H1 (cell line): ENCODE results near the gene SVIL. TPM values are rescaled to one million over a fixed set of nuclear protein-coding genes. Genes with fewer than 3 reads are reported as not detected.

Experiments
- CTCF ChIA-PET: fragments of 300-600 bp; sonication (Branson Sonifier 250); formaldehyde crosslinking; loops from one replicate; lab custom pipeline; 2021; ENCODE audit not compliant: partially characterized antibody; lab: Charles Lee
- POLR2A ChIA-PET: fragments of 300-600 bp; sonication (Branson Sonifier 250); formaldehyde crosslinking; loops from one replicate; lab custom pipeline; 2021; ENCODE audit warnings: inconsistent platforms; ENCODE audit not compliant: partially characterized antibody; lab: Charles Lee
- DNase-seq, 2 experiments: peaks; one replicate each; pipeline versions ENCODE4 v3.0.0 to v3.0.0-alpha.2; 2010 to 2022; ENCODE audit warnings: low spot score in 2 of 2, low read depth in 1 of 2, mixed read lengths in 1 of 2
- FAIRE-seq: peaks from 2 replicates; lab custom pipeline; 2011; peaks lifted over from hg19 to GRCh38; lab: Jason Lieb, UNC
- H2AFZ ChIP-seq: 2 replicates; pipeline ENCODE4 v1.8.1; 2012; ENCODE audit warnings: low read length, inconsistent platforms
- H2AK5ac ChIP-seq: 2 replicates; pipeline ENCODE4 v1.6.1; 2013; ENCODE audit warnings: low read depth, low read length
- H2BK120ac ChIP-seq: replicated peaks from 2 replicates; pipeline ENCODE3; 2013; ENCODE audit warnings: low read depth, low read length, inconsistent platforms
- H2BK12ac ChIP-seq: 2 replicates; pipeline ENCODE4 v1.6.1; 2013; ENCODE audit warnings: low read depth, low read length
- H2BK15ac ChIP-seq: 2 replicates; pipeline ENCODE4 v1.6.1; 2013; ENCODE audit warnings: low read length
- H2BK20ac ChIP-seq: 2 replicates; pipeline ENCODE4 v1.6.1; 2013; ENCODE audit warnings: low read length
- H2BK5ac ChIP-seq: 2 replicates; pipeline ENCODE4 v1.6.1; 2013; ENCODE audit warnings: low read depth, low read length
- H3K14ac ChIP-seq: 2 replicates; pipeline ENCODE4 v1.6.1; 2013; ENCODE audit warnings: inconsistent platforms; ENCODE audit not compliant: insufficient read length
- H3K18ac ChIP-seq: 2 replicates; pipeline ENCODE4 v1.6.1; 2013; ENCODE audit warnings: low read length; ENCODE audit errors: extremely low read depth
- H3K23ac ChIP-seq: 2 replicates; pipeline ENCODE4 v1.6.1; 2013; ENCODE audit warnings: inconsistent platforms; ENCODE audit not compliant: insufficient read length
- H3K23me2 ChIP-seq: 2 replicates; pipeline ENCODE4 v1.6.1; 2013; ENCODE audit warnings: low read depth, low read length
- H3K27ac ChIP-seq: 2 replicates; pipeline ENCODE4 v1.6.1; 2011; ENCODE audit warnings: low read depth, low read length, inconsistent platforms
- H3K27me3 ChIP-seq, 4 experiments: replicated peaks in 1 of 4; 1 replicate in 1 of 4; 2 replicates in 3 of 4; pipeline versions ENCODE4 v1.6.1 to v1.8.1; 2011 to 2013; ENCODE audit warnings: low read length in 3 of 4, mild to moderate bottlenecking in 3 of 4, inconsistent platforms in 2 of 4, mixed read lengths in 2 of 4, moderate library complexity in 1 of 4; ENCODE audit not compliant: control insufficient read depth in 3 of 4, insufficient read depth in 3 of 4; ENCODE audit errors: extremely low read depth in 1 of 4
- H3K36me3 ChIP-seq, 4 experiments: 2 replicates each; pipeline versions ENCODE4 v1.6.1 to v1.8.1; 2011 to 2013; ENCODE audit warnings: mild to moderate bottlenecking in 4 of 4, low read length in 3 of 4, moderate library complexity in 2 of 4, control low read depth in 1 of 4, inconsistent platforms in 1 of 4; ENCODE audit not compliant: insufficient read depth in 4 of 4, control insufficient read depth in 2 of 4
- H3K4ac ChIP-seq: replicated peaks from 2 replicates; pipeline ENCODE3; 2013; ENCODE audit warnings: low read length, low read depth, mixed read lengths, inconsistent platforms; ENCODE audit not compliant: insufficient read length
- H3K4me1 ChIP-seq, 4 experiments: replicated peaks in 1 of 4; 1 replicate in 1 of 4; 2 replicates in 3 of 4; pipeline versions ENCODE4 v1.6.1 to v1.8.1; 2011 to 2013; ENCODE audit warnings: low read length in 3 of 4, inconsistent platforms in 2 of 4, mixed read lengths in 1 of 4; ENCODE audit not compliant: insufficient read depth in 4 of 4, control insufficient read depth in 3 of 4
- H3K4me2 ChIP-seq, 2 experiments: 2 replicates each; pipeline versions ENCODE4 v1.6.1 to v1.8.1; 2011 to 2013; ENCODE audit warnings: low read depth in 2 of 2, low read length in 2 of 2, control low read depth in 1 of 2, inconsistent platforms in 1 of 2, mild to moderate bottlenecking in 1 of 2; ENCODE audit not compliant: insufficient read depth in 1 of 2
- H3K4me3 ChIP-seq, 4 experiments: fragments of 200-600, 300-600 bp in 1 of 4; sonication (generic), shearing (Covaris generic), sonication (Bioruptor Twin) in 1 of 4; 2 replicates each; pipeline versions ENCODE4 v1.5.1 to v1.8.1; 2011 to 2016; ENCODE audit warnings: low read length in 4 of 4, low read depth in 3 of 4, control low read depth in 2 of 4, inconsistent platforms in 2 of 4, mild to moderate bottlenecking in 2 of 4, mixed read lengths in 1 of 4, moderate library complexity in 1 of 4; ENCODE audit not compliant: insufficient read depth in 2 of 4; ENCODE audit errors: extremely low read depth in 1 of 4
- H3K56ac ChIP-seq: replicated peaks from 2 replicates; pipeline ENCODE3; 2013; ENCODE audit warnings: low read depth, mild to moderate bottlenecking, mixed read lengths, low read length, inconsistent platforms; ENCODE audit not compliant: insufficient read length
- H3K79me1 ChIP-seq: 2 replicates; pipeline ENCODE4 v1.6.1; 2013; ENCODE audit warnings: low read depth, low read length, control low read depth
- H3K79me2 ChIP-seq, 2 experiments: 2 replicates each; pipeline versions ENCODE4 v1.6.1 to v1.8.1; 2012 to 2013; ENCODE audit warnings: low read length in 2 of 2, mild to moderate bottlenecking in 2 of 2, inconsistent platforms in 1 of 2; ENCODE audit not compliant: insufficient read depth in 2 of 2, control insufficient read depth in 1 of 2
- H3K9ac ChIP-seq, 4 experiments: replicated peaks in 1 of 4; 1 replicate in 1 of 4; 2 replicates in 3 of 4; pipeline versions ENCODE4 v1.6.1 to v1.8.1; 2011 to 2013; ENCODE audit warnings: low read depth in 3 of 4, low read length in 3 of 4, control low read depth in 2 of 4, mild to moderate bottlenecking in 2 of 4, moderate library complexity in 2 of 4, inconsistent platforms in 1 of 4; ENCODE audit errors: extremely low read depth in 1 of 4
- H3K9me3 ChIP-seq, 2 experiments: 2 replicates each; pipeline versions ENCODE4 v1.6.1 to v1.8.1; 2012 to 2013; ENCODE audit warnings: mild to moderate bottlenecking in 2 of 2, moderate library complexity in 2 of 2, control low read depth in 1 of 2, inconsistent platforms in 1 of 2, low read depth in 1 of 2, low read length in 1 of 2, mixed read lengths in 1 of 2; ENCODE audit not compliant: insufficient read depth in 2 of 2
- H4K20me1 ChIP-seq, 2 experiments: replicated peaks in 1 of 2; 2 replicates each; pipeline versions ENCODE3 to v1.8.1; 2011 to 2013; ENCODE audit warnings: inconsistent platforms in 2 of 2, low read length in 2 of 2, mild to moderate bottlenecking in 1 of 2; ENCODE audit not compliant: insufficient read depth in 2 of 2, control insufficient read depth in 1 of 2
- H4K5ac ChIP-seq: 2 replicates; pipeline ENCODE4 v1.6.1; 2013; ENCODE audit warnings: low read length, low read depth, mixed read lengths, inconsistent platforms; ENCODE audit not compliant: insufficient read length
- H4K8ac ChIP-seq: 2 replicates; pipeline ENCODE4 v1.8.0; 2013; ENCODE audit warnings: mild to moderate bottlenecking, moderate library complexity, low read length, inconsistent platforms; ENCODE audit not compliant: insufficient read depth; ENCODE audit errors: extremely low read depth
- H4K91ac ChIP-seq: replicated peaks from 2 replicates; pipeline ENCODE3; 2013; ENCODE audit warnings: low read length, mixed read lengths, inconsistent platforms; ENCODE audit not compliant: insufficient read length
- FOSL1 ChIP-seq: IDR thresholded peaks from 2 replicates; pipeline ENCODE4 v1.6.1; 2011; ENCODE audit warnings: mild to moderate bottlenecking, low read depth, low read length, moderate library complexity; ENCODE audit not compliant: insufficient read depth
- GTF2F1 ChIP-seq: IDR thresholded peaks from 2 replicates; pipeline ENCODE4 v1.6.1; 2012; ENCODE audit warnings: low read depth, low read length, improper control_type of control experiment, borderline replicate concordance
- HDAC2 ChIP-seq, 2 experiments: fragments of 300-600 bp in 1 of 2; sonication (generic) in 1 of 2; IDR thresholded peaks; 2 replicates each; pipeline ENCODE4 v1.6.1; 2011 to 2012; ENCODE audit warnings: low read depth in 2 of 2, low read length in 2 of 2, mild to moderate bottlenecking in 2 of 2, moderate library complexity in 2 of 2, borderline replicate concordance in 1 of 2, inconsistent platforms in 1 of 2
- JUND ChIP-seq: IDR thresholded peaks from 2 replicates; pipeline ENCODE4 v1.6.1; 2011; ENCODE audit warnings: mild to moderate bottlenecking, improper control_type of control experiment, low read length
- POLR2AphosphoS5 ChIP-seq: IDR thresholded peaks from 2 replicates; pipeline ENCODE4 v1.6.1; 2011; ENCODE audit warnings: low read depth, low read length
- SIN3A ChIP-seq, 2 experiments: IDR thresholded peaks in 1 of 2; conservative IDR thresholded peaks in 1 of 2; 2 replicates each; pipeline ENCODE4 v1.6.1; 2011 to 2012; ENCODE audit warnings: low read length in 2 of 2, improper control_type of control experiment in 1 of 2, low read depth in 1 of 2, mild to moderate bottlenecking in 1 of 2
- SIRT6 ChIP-seq: IDR thresholded peaks from one replicate; pipeline ENCODE4 v1.7.1; 2012; ENCODE audit warnings: low read length, inconsistent platforms
- SP1 ChIP-seq: IDR thresholded peaks from 2 replicates; pipeline ENCODE4 v1.6.1; 2011; ENCODE audit warnings: low read depth, low read length
- SUZ12 ChIP-seq: fragments of 200-600 bp; sonication (generic); IDR thresholded peaks from 2 replicates; pipeline ENCODE4 v1.6.1; 2012; ENCODE audit warnings: mild to moderate bottlenecking, inconsistent platforms, low read length, moderate library complexity, mixed read lengths
- TCF12 ChIP-seq: IDR thresholded peaks from 2 replicates; pipeline ENCODE4 v1.6.1; 2011; ENCODE audit warnings: low read depth, mild to moderate bottlenecking, low read length
- USF2 ChIP-seq: IDR thresholded peaks from 2 replicates; pipeline ENCODE4 v1.6.1; 2011; ENCODE audit warnings: low read length, improper control_type of control experiment
- WGBS, 2 experiments: shearing (Covaris generic) in 1 of 2; methylation state at CpG; one replicate each; pipeline versions ENCODE4 v1.1.6 to v1.1.7; 2013 to 2015; ENCODE audit warnings: low lambda C conversion rate in 2 of 2, mixed read lengths in 2 of 2, inconsistent platforms in 1 of 2, low coverage in 1 of 2, missing lambda C conversion rate in 1 of 2; ENCODE audit not compliant: insufficient replicate concordance in 2 of 2, insufficient coverage in 1 of 2, insufficient read length in 1 of 2; ENCODE audit errors: extremely low coverage in 1 of 2, missing lambda C conversion rate in 1 of 2; 5-methylcytosine and 5-hydroxymethylcytosine counted together
- polyA plus RNA-seq, 7 experiments: library from polyadenylated mRNA; depleted of rRNA in 3 of 7; stranded (reverse) in 5 of 7; unstranded in 2 of 7; fragments of >200 nt in 5 of 7; fragments of 200-250 nt in 2 of 7; gene quantifications; 1 replicate in 5 of 7; 2 replicates in 1 of 7; 4 replicates in 1 of 7; pipeline versions ENCODE4 v1.2.1 to v1.2.3, GENCODE V29; 2011 to 2013; ENCODE audit warnings: missing spikeins in 2 of 7, mixed read lengths in 2 of 7
- total RNA-seq: library from RNA; stranded (reverse); fragmentation: NEBNext Ultra II Directional; extraction: Animal tissue kit (Norgen Biotek cat#: 25700); gene quantifications from 2 replicates; pipeline ENCODE4 v1.2.1, GENCODE V29; 2021

Gene SVIL
- total and polyA plus RNA-seq, 2 of the 8 experiments (the other 6 are each of a cell fraction or from before 2014, with no cell fraction given) = 4.7 to 15.4 TPM

DNA sequence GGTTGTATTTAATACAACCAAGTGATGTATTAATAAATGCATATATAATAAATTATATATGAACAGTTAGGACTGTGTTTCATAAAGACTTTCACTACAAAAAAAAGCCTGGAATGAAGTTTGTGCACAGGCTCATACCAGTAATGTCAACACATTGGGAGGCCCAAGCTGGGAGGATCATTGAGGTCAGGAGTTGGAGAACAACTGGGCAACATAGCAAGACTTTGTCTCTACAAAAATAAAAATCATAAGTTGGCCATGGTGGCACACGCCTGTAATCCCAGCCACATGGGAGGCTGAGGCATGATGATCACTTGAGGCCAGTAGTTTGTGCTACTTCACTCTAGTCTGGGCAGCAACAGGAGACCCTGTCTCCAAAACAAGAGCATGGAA lies 15.8 kb upstream of the SVIL start:
- no peak for FAIRE-seq
- H4K5ac ChIP-seq = no peak overlapping the region

More for the DNA sequence above, 15.8 kb upstream of the SVIL start:
- peaks cover 0 to 2% (median 0%) of the 10 kb centered on the region in 4 experiments; a peak in 1 of 7 replicates for H3K4me1 ChIP-seq
- H3K4ac ChIP-seq = no peak overlapping the region
- H3K36me3 ChIP-seq = peaks cover 0 to under 1% (median 0%) of the 10 kb centered on the region in 4 experiments; a peak in 2 of 8 replicates
- no peaks in the 10 kb centered on the region for H4K20me1 ChIP-seq
- no peak for DNase-seq
- no peaks in the 10 kb centered on the region for H3K9me3 ChIP-seq
- 94% methylated on average over 1 of the region's 1 CpG; no CpG with 5 or more reads in 1 of the 2 experiments for WGBS, 2 experiments
- H2AK5ac ChIP-seq = no peak overlapping the region
- no peaks in the 10 kb centered on the region; the same call in 1 of the 2 replicates for H3K23me2 ChIP-seq
- H3K27ac ChIP-seq = no peak overlapping the region
- H3K4me2 ChIP-seq = no peak overlapping the region
- no peaks in the 10 kb centered on the region for H3K79me2 ChIP-seq
- no peak overlapping the region for H3K18ac ChIP-seq
- no peaks in the 10 kb centered on the region for H3K79me1 ChIP-seq
- no peak overlapping the region for H2BK5ac ChIP-seq
- H2BK120ac ChIP-seq = no peak overlapping the region
- CTCF ChIA-PET = no interaction called here
- H3K23ac ChIP-seq = no peak overlapping the region
- no peak overlapping the region for H2BK20ac ChIP-seq
- no peaks in the 10 kb centered on the region for H3K27me3 ChIP-seq
- H3K56ac ChIP-seq = no peak overlapping the region
- no peak overlapping the region for H4K91ac ChIP-seq
- TF ChIP-seq JUND = no peak
- no peak for TF ChIP-seq SP1
- TF ChIP-seq USF2 = no peak
- no peak for TF ChIP-seq GTF2F1
- no peak for TF ChIP-seq FOSL1
- TF ChIP-seq SUZ12 = no peak
- TF ChIP-seq HDAC2 (IDR thresholded peaks at IDR 0.05; ENCODE audit: borderline replicate concordance in 1 of 2, low read depth in 2 of 2, low read length in 2 of 2) = no peak
- TF ChIP-seq SIRT6 = no peak
- TF ChIP-seq TCF12 = no peak
- no peak for TF ChIP-seq POLR2AphosphoS5
- TF ChIP-seq SIN3A (conservative IDR thresholded peaks at IDR 0.05 in 1 of 2, IDR thresholded peaks at IDR 0.05 in 1 of 2; ENCODE audit: low read depth in 1 of 2, low read length in 2 of 2) = no peak
- no peak overlapping the region for H3K14ac ChIP-seq
- no peak overlapping the region for H2AFZ ChIP-seq
- H2BK15ac ChIP-seq = no peak overlapping the region
- no peak overlapping the region for H2BK12ac ChIP-seq
- no peak overlapping the region for H4K8ac ChIP-seq
- no peak overlapping the region for H3K4me3 ChIP-seq
- no peak overlapping the region for H3K9ac ChIP-seq
- POLR2A ChIA-PET = no interaction called here
